HepG2 (cell line): ENCODE measurements around the gene FIGNL1. TPM values are rescaled to one million over a fixed set of nuclear protein-coding genes. Genes with fewer than 3 reads are reported as not detected.

ENCODE experiments used
- ATAC-seq: fragments of 200-7000 bp; cut with Tn5 transposase; 3 replicates; pipeline ENCODE4 v1.9.1; 2020; ENCODE audit warnings: mild to moderate bottlenecking, moderate library complexity
- BruUV-seq: library from RNA; stranded (reverse); fragments of 400-500 nt; replicated peaks from 2 replicates; lab custom pipeline; 2021; lab: Mats Ljungman, UMichigan
- CTCF ChIA-PET: fragments of 300-600 bp; formaldehyde crosslinking; extraction: SDS; loops from one replicate; lab custom pipeline; 2021; ENCODE audit warnings: low total read pairs, inconsistent platforms, low intra/inter-chr PET ratio; lab: Yijun Ruan, JAX
- POLR2A ChIA-PET: fragments of 350-600 bp; sonication (Branson Sonifier 250); formaldehyde crosslinking; loops from one replicate; lab custom pipeline; 2020; ENCODE audit warnings: antibody characterized with exemption, inconsistent platforms; lab: Yijun Ruan, JAX
- DNase-seq: peaks from one replicate; pipeline ENCODE4 v3.0.0-alpha.2; 2015; ENCODE audit warnings: low spot score
- FAIRE-seq: peaks from 3 replicates; lab custom pipeline; 2011; peaks lifted over from hg19 to GRCh38; lab: Jason Lieb, UNC
- H2AFZ ChIP-seq: one replicate; pipeline ENCODE4 v1.6.1; 2011; ENCODE audit warnings: low read length, inconsistent platforms
- H3K27ac ChIP-seq: fragments of 300-600 bp; 3 replicates; pipeline ENCODE4 v1.8.0; 2011; ENCODE audit warnings: mixed run types, mild to moderate bottlenecking, mixed read lengths, low read length, inconsistent platforms; ENCODE audit not compliant: insufficient read depth; ENCODE audit errors: extremely low read length
- H3K27me3 ChIP-seq, 2 experiments: fragments of 200-600 bp in 1 of 2; 2 replicates in 1 of 2; 3 replicates in 1 of 2; pipeline versions ENCODE4 v1.6.0 to v1.8.0; 2011; ENCODE audit warnings: low read length in 2 of 2, mild to moderate bottlenecking in 2 of 2, moderate library complexity in 2 of 2, inconsistent platforms in 1 of 2; ENCODE audit not compliant: insufficient read depth in 2 of 2, control insufficient read depth in 1 of 2
- H3K36me3 ChIP-seq, 2 experiments: fragments of 200-600 bp in 1 of 2; replicated peaks in 1 of 2; 2 replicates in 1 of 2; 3 replicates in 1 of 2; pipeline versions ENCODE4 v1.5.1 to v1.8.0; 2011; ENCODE audit warnings: low read length in 2 of 2, inconsistent platforms in 1 of 2; ENCODE audit not compliant: insufficient read depth in 2 of 2, control insufficient read depth in 1 of 2
- H3K4me1 ChIP-seq: 2 replicates; pipeline ENCODE4 v1.5.1; 2012; ENCODE audit warnings: low read length, inconsistent platforms; ENCODE audit not compliant: insufficient read depth
- H3K4me2 ChIP-seq: 2 replicates; pipeline ENCODE4 v1.6.0; 2011; ENCODE audit warnings: low read depth, low read length, inconsistent platforms
- H3K4me3 ChIP-seq, 3 experiments: fragments of 200-600 bp in 1 of 3; sonication (generic), shearing (Covaris generic) in 1 of 3; replicated peaks in 1 of 3; 2 replicates each; pipeline ENCODE4 v1.5.1; 2011 to 2016; ENCODE audit warnings: low read length in 3 of 3, inconsistent platforms in 2 of 3, low read depth in 2 of 3, mild to moderate bottlenecking in 2 of 3, control low read depth in 1 of 3, mixed read lengths in 1 of 3; ENCODE audit not compliant: insufficient read depth in 1 of 3
- H3K79me2 ChIP-seq: one replicate; pipeline ENCODE4 v1.6.1; 2011; ENCODE audit warnings: low read length, inconsistent platforms; ENCODE audit not compliant: insufficient read depth
- H3K9ac ChIP-seq: 2 replicates; pipeline ENCODE4 v1.6.0; 2011; ENCODE audit warnings: mild to moderate bottlenecking, low read depth, low read length, inconsistent platforms; ENCODE audit not compliant: insufficient read depth
- H3K9me3 ChIP-seq: 2 replicates; pipeline ENCODE4 v1.5.1; 2012; ENCODE audit warnings: mild to moderate bottlenecking, low read length
- H4K20me1 ChIP-seq: 2 replicates; pipeline ENCODE4 v1.6.0; 2011; ENCODE audit warnings: inconsistent platforms, mild to moderate bottlenecking, low read length, moderate library complexity; ENCODE audit not compliant: insufficient read depth
- POGZ ChIP-seq: sonication (generic); formaldehyde crosslinking; IDR thresholded peaks from 2 replicates; pipeline ENCODE4 v1.4.0; 2020; ENCODE audit warnings: mild to moderate bottlenecking, missing genetic modification reagents
- PRMT3 ChIP-seq: sonication (generic); formaldehyde crosslinking; IDR thresholded peaks from 2 replicates; pipeline ENCODE4 v1.8.1; 2022; ENCODE audit warnings: low read depth, mild to moderate bottlenecking, moderate library complexity, missing genetic modification reagents, borderline replicate concordance
- RCOR2 ChIP-seq: IDR thresholded peaks from 2 replicates; pipeline ENCODE4 v1.6.1; 2016; ENCODE audit warnings: missing biosample characterization, missing genetic modification reagents
- ZNF256 ChIP-seq: sonication (generic); formaldehyde crosslinking; conservative IDR thresholded peaks from 2 replicates; pipeline ENCODE4 v1.4.0; 2020; ENCODE audit warnings: missing genetic modification reagents
- WGBS: methylation state at CpG from one replicate; pipeline ENCODE4 v1.1.6; 2017; ENCODE audit warnings: low lambda C conversion rate; 5-methylcytosine and 5-hydroxymethylcytosine counted together
- in situ Hi-C: cut with HindIII; loops from 2 replicates; pipeline ENCODE4 v1.10.0; 2017; ENCODE audit warnings: low pct_unique_long_range_greater_than_20kb; ENCODE audit not compliant: extremely low pct_ligation_motif_present
- intact Hi-C: fragments of 100-400 bp; cut with micrococcal nuclease; formaldehyde crosslinking; loops from one replicate; pipeline ENCODE4 v1.10.0; 2022; ENCODE audit not compliant: unreplicated experiment
- polyA plus RNA-seq, 8 experiments: library from polyadenylated mRNA; depleted of rRNA in 3 of 8; stranded (reverse) in 7 of 8; unstranded in 1 of 8; fragments of >200 nt; fragmentation: Illumina TruSeq in 4 of 8; extraction: Trizol in 4 of 8; gene quantifications; 2 replicates each; pipeline versions ENCODE4 v1.2.1 to v1.2.3, GENCODE V29; 2011 to 2016; ENCODE audit warnings: low read depth in 4 of 8, missing spikeins in 1 of 8, mixed read lengths in 1 of 8; ENCODE audit not compliant: insufficient read depth in 1 of 8
- total RNA-seq, 5 experiments: library from RNA; depleted of rRNA; stranded (reverse); fragments of >200 nt; fragmentation: Illumina TruSeq; extraction: Trizol; gene quantifications; 2 replicates each; pipeline ENCODE4 v1.2.3, GENCODE V29; 2016; ENCODE audit warnings: low read depth in 1 of 5
- TF ChIP-seq, protein P1 (sequence below): sonication (generic); formaldehyde crosslinking; IDR thresholded peaks from 2 replicates; pipeline ENCODE4 v1.4.0; 2020; ENCODE audit warnings: missing genetic modification reagents, mild to moderate bottlenecking, borderline replicate concordance
- TF ChIP-seq, protein P2 (sequence below): sonication (generic); formaldehyde crosslinking; IDR thresholded peaks from 2 replicates; pipeline ENCODE4 v1.9.0; 2021; ENCODE audit warnings: missing genetic modification reagents, borderline replicate concordance
- TF ChIP-seq, protein P3 (sequence below): sonication (generic); formaldehyde crosslinking; IDR thresholded peaks from 2 replicates; pipeline ENCODE4 v1.9.0; 2022; ENCODE audit warnings: missing genetic modification reagents, mild to moderate bottlenecking, borderline replicate concordance
- TF ChIP-seq, protein P4 (sequence below): sonication (generic); formaldehyde crosslinking; IDR thresholded peaks from 2 replicates; pipeline ENCODE4 v1.5.0; 2020; ENCODE audit warnings: missing genetic modification reagents, mild to moderate bottlenecking, borderline replicate concordance

Gene FIGNL1
- total and polyA plus RNA-seq, 2 of the 13 experiments (the other 11 are each of a cell fraction or from before 2014, with no cell fraction given): 4.0 to 20.9 TPM

DNA sequence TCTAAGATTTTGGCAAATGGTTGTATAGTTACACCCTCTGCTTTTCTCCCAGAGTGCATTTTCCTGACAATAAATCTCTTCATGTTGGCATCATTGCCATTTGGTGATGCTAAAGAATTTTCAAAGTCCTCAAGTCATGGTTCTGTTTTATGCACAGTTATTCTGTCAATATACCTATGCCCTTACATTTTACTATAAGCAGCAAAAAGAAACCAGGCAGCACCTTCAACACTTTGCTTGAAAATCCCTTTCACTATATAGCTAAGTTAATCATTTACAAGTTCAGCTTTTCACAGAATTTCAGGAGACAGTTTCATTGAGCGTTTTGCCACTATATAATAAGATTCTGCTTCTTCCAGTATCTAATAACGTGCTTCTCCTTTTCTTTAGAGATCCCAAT is 22.6 kb downstream of the FIGNL1 start:
- CTCF ChIA-PET: no interaction called here
- Histone ChIP-seq H3K9me3 (no peaks in the 10 kb centered on the region), H3K4me1 (peaks cover 22% of the 10 kb centered on the region), H3K4me2 (no peak overlapping the region), H3K9ac (no peak overlapping the region), H2AFZ (no peak overlapping the region), H3K4me3 (no peak overlapping the region), H3K36me3 (no peaks in the 10 kb centered on the region), H4K20me1 (no peaks in the 10 kb centered on the region), H3K79me2 (no peaks in the 10 kb centered on the region), H3K27me3 (0 out of 5 replicates have a peak, but pooled peaks cover 0 to 1% of the 10 kb centered on the region in 2 experiments), H3K27ac (no peak overlapping the region)
- FAIRE-seq (no peak), ATAC-seq (0 out of 3 replicates have a peak, but pooled peaks have one; percentile 29), DNase-seq (no peak)
- BruUV-seq: no TSS peak
- WGBS: 5% methylated on average over 2 of the region's 2 CpGs
- in situ Hi-C loops (no loop called here), intact Hi-C loops (no loop called here)
- TF ChIP-seq POGZ (CRISPR knock-in tag): no peak
- TF ChIP-seq, protein P1, sequence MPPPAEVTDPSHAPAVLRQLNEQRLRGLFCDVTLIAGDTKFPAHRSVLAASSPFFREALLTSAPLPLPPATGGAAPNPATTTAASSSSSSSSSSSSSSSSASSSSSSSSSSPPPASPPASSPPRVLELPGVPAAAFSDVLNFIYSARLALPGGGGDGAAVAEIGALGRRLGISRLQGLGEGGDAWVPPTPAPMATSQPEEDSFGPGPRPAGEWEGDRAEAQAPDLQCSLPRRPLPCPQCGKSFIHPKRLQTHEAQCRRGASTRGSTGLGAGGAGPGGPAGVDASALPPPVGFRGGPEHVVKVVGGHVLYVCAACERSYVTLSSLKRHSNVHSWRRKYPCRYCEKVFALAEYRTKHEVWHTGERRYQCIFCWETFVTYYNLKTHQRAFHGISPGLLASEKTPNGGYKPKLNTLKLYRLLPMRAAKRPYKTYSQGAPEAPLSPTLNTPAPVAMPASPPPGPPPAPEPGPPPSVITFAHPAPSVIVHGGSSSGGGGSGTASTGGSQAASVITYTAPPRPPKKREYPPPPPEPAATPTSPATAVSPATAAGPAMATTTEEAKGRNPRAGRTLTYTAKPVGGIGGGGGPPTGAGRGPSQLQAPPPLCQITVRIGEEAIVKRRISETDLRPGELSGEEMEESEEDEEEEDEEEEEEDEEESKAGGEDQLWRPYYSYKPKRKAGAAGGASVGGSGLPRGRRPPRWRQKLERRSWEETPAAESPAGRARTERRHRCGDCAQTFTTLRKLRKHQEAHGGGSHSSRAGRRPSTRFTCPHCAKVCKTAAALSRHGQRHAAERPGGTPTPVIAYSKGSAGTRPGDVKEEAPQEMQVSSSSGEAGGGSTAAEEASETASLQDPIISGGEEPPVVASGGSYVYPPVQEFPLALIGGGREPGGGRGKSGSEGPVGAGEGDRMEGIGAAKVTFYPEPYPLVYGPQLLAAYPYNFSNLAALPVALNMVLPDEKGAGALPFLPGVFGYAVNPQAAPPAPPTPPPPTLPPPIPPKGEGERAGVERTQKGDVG (CRISPR knock-in tag): no peak
- TF ChIP-seq ZNF256 (CRISPR knock-in tag): peak; percentile 93
- TF ChIP-seq, protein P2, sequence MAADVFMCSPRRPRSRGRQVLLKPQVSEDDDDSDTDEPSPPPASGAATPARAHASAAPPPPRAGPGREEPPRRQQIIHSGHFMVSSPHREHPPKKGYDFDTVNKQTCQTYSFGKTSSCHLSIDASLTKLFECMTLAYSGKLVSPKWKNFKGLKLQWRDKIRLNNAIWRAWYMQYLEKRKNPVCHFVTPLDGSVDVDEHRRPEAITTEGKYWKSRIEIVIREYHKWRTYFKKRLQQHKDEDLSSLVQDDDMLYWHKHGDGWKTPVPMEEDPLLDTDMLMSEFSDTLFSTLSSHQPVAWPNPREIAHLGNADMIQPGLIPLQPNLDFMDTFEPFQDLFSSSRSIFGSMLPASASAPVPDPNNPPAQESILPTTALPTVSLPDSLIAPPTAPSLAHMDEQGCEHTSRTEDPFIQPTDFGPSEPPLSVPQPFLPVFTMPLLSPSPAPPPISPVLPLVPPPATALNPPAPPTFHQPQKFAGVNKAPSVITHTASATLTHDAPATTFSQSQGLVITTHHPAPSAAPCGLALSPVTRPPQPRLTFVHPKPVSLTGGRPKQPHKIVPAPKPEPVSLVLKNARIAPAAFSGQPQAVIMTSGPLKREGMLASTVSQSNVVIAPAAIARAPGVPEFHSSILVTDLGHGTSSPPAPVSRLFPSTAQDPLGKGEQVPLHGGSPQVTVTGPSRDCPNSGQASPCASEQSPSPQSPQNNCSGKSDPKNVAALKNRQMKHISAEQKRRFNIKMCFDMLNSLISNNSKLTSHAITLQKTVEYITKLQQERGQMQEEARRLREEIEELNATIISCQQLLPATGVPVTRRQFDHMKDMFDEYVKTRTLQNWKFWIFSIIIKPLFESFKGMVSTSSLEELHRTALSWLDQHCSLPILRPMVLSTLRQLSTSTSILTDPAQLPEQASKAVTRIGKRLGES (CRISPR knock-in tag): no peak
- TF ChIP-seq, protein P3, sequence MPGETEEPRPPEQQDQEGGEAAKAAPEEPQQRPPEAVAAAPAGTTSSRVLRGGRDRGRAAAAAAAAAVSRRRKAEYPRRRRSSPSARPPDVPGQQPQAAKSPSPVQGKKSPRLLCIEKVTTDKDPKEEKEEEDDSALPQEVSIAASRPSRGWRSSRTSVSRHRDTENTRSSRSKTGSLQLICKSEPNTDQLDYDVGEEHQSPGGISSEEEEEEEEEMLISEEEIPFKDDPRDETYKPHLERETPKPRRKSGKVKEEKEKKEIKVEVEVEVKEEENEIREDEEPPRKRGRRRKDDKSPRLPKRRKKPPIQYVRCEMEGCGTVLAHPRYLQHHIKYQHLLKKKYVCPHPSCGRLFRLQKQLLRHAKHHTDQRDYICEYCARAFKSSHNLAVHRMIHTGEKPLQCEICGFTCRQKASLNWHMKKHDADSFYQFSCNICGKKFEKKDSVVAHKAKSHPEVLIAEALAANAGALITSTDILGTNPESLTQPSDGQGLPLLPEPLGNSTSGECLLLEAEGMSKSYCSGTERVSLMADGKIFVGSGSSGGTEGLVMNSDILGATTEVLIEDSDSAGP: no peak
- TF ChIP-seq RCOR2 (CRISPR knock-in tag): no peak
- TF ChIP-seq, protein P4, sequence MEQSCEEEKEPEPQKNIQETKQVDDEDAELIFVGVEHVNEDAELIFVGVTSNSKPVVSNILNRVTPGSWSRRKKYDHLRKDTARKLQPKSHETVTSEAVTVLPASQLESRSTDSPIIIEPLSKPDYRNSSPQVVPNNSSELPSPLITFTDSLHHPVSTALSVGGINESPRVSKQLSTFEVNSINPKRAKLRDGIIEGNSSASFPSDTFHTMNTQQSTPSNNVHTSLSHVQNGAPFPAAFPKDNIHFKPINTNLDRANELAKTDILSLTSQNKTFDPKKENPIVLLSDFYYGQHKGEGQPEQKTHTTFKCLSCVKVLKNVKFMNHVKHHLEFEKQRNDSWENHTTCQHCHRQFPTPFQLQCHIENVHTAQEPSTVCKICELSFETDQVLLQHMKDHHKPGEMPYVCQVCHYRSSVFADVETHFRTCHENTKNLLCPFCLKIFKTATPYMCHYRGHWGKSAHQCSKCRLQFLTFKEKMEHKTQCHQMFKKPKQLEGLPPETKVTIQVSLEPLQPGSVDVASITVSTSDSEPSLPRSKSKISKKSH (CRISPR knock-in tag): no peak
- no peak for TF ChIP-seq PRMT3 (CRISPR knock-in tag)
- POLR2A ChIA-PET: no interaction called here
